Upper lobe of left lung (tissue), 6 donors: ENCODE data around the gene CENPW. TPM values are rescaled to one million over a fixed set of nuclear protein-coding genes. Genes with fewer than 3 reads are reported as not detected.
A peak's percentile ranks its signal among the peaks of the same experiment; 100 is the strongest.

Source experiments
- ATAC-seq, 2 donors: fragments of 200-7000 bp; cut with Tn5 transposase; one replicate each; pipeline ENCODE4 v1.9.1; 2022; ENCODE audit warnings: mild to moderate bottlenecking in 2 of 2, moderate library complexity in 2 of 2; ENCODE audit not compliant: low FRiP score in 2 of 2
- DNase-seq, 2 donors: peaks; one replicate each; pipeline ENCODE4 v3.0.0-alpha.2; 2019 to 2020
- H3K27ac ChIP-seq, 4 donors: fragments of 200-600 bp; sonication (generic); one replicate each; pipeline ENCODE4 v1.5.1; 2016 to 2019
- H3K27me3 ChIP-seq, 4 donors: fragments of 200-600 bp; sonication (generic); one replicate each; pipeline ENCODE4 v1.5.1; 2017 to 2019
- H3K36me3 ChIP-seq, 4 donors: fragments of 200-600 bp; sonication (generic); one replicate each; pipeline ENCODE4 v1.5.1; 2016 to 2019
- H3K4me1 ChIP-seq, 4 donors: fragments of 200-600 bp; sonication (generic); one replicate each; pipeline ENCODE4 v1.5.1; 2018 to 2019
- H3K4me3 ChIP-seq, 4 donors: fragments of 200-600 bp; sonication (generic); one replicate each; pipeline ENCODE4 v1.5.1; 2017 to 2019; ENCODE audit warnings: mild to moderate bottlenecking in 2 of 4, moderate library complexity in 1 of 4
- H3K9me3 ChIP-seq, 4 donors: fragments of 200-600 bp; sonication (generic); one replicate each; pipeline ENCODE4 v1.5.1; 2018 to 2019
- CTCF ChIP-seq, 6 experiments: fragments of 450-650 bp in 4 of 6; fragments of 200-600 bp in 2 of 6; sonication (generic) in 2 of 6; IDR thresholded peaks; one replicate each; pipeline ENCODE4 v1.5.1; 2016 to 2019; ENCODE audit warnings: antibody characterized with exemption in 6 of 6
- EP300 ChIP-seq, 4 donors: sonication (generic); formaldehyde crosslinking; IDR thresholded peaks; one replicate each; pipeline ENCODE4 v1.5.1; 2017; ENCODE audit warnings: antibody characterized with exemption in 4 of 4, control low read depth in 2 of 4
- POLR2A ChIP-seq, 4 donors: fragments of 450-650 bp; IDR thresholded peaks; one replicate each; pipeline ENCODE4 v1.5.1; 2016 to 2017; ENCODE audit warnings: antibody characterized with exemption in 4 of 4, mild to moderate bottlenecking in 2 of 4
- POLR2AphosphoS5 ChIP-seq, 2 donors: sonication (generic); formaldehyde crosslinking; IDR thresholded peaks; one replicate each; pipeline ENCODE4 v1.5.1; 2017; ENCODE audit warnings: antibody characterized with exemption in 2 of 2
- WGBS, 2 donors: methylation state at CpG; one replicate each; pipeline ENCODE4 v1.1.5; 2017 to 2018; 5-methylcytosine and 5-hydroxymethylcytosine counted together
- total RNA-seq, 6 donors: library from RNA; depleted of rRNA in 4 of 6; stranded (reverse); fragments of >200 nt in 4 of 6; gene quantifications; one replicate each; pipeline versions ENCODE4 v1.1.0 to v1.2.1, GENCODE V29; 2016 to 2021
- donor health status: DM: no; HTN: no; CAD: no; lungs with moderate emphysema.
- donor health status: DM: no; HTN: yes; CAD: no; lungs with severe emphysema.

The CENPW gene
- total RNA-seq, 6 donors from 2014 or later, result 0.76 to 7.8 (median 5.0) TPM; not detected in 2

DNA sequence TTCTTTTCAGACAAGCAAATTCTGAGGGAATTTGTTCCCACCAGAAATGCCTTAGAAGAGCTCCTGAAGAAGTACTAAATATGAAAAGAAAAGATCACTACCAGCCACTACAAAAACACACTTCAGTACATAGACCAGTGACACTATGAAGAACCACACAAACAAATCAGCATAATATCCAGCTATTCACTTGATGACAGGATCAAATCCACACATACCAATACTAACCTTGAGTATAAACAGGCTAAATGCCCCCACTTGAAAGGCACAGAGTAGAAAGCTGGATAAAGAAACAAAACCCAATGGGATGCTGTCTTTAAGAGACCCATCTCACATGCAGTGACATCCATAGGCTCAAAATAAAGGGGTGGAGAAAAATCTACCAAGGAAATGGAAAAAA, 43.3 kb downstream of the CENPW start:
- ATAC-seq (no peak), DNase-seq (no peak)
- no peak for TF ChIP-seq POLR2AphosphoS5 (IDR thresholded peaks at IDR 0.05)
- TF ChIP-seq EP300 (IDR thresholded peaks at IDR 0.05), result no peak
- TF ChIP-seq POLR2A (IDR thresholded peaks at IDR 0.05), result no peak
- TF ChIP-seq CTCF (IDR thresholded peaks at IDR 0.05), result no peak

GRCh38 chr6:126385536-126385935, 45.6 kb downstream of the CENPW start:
- DNase-seq, result no peak
- no peak for ATAC-seq
- WGBS, 2 donors, result 92 to 95% methylated on average over 1 of the region's 1 CpG
- Histone ChIP-seq H3K27me3 (no peaks in the 10 kb centered on the region), H3K4me1 (no peaks in the 10 kb centered on the region), H3K9me3 (peaks cover 3 to 8% (median 4%) of the 10 kb centered on the region in 4 donors), H3K27ac (no peak overlapping the region), H3K4me3 (no peak overlapping the region), H3K36me3 (no peaks in the 10 kb centered on the region)
- no peak for TF ChIP-seq CTCF (IDR thresholded peaks at IDR 0.05)
- TF ChIP-seq POLR2A (IDR thresholded peaks at IDR 0.05), result no peak
- TF ChIP-seq EP300 (IDR thresholded peaks at IDR 0.05), result no peak
- no peak for TF ChIP-seq POLR2AphosphoS5 (IDR thresholded peaks at IDR 0.05)

More for the DNA sequence above, 43.3 kb downstream of the CENPW start:
- H3K9me3 ChIP-seq, result peaks cover 3 to 8% (median 4%) of the 10 kb centered on the region in 4 donors
- no peaks in the 10 kb centered on the region for H3K27me3 ChIP-seq
- H3K4me3 ChIP-seq, result no peak overlapping the region
- no peaks in the 10 kb centered on the region for H3K4me1 ChIP-seq
- no peaks in the 10 kb centered on the region for H3K36me3 ChIP-seq
- H3K27ac ChIP-seq, result no peak overlapping the region

DNA sequence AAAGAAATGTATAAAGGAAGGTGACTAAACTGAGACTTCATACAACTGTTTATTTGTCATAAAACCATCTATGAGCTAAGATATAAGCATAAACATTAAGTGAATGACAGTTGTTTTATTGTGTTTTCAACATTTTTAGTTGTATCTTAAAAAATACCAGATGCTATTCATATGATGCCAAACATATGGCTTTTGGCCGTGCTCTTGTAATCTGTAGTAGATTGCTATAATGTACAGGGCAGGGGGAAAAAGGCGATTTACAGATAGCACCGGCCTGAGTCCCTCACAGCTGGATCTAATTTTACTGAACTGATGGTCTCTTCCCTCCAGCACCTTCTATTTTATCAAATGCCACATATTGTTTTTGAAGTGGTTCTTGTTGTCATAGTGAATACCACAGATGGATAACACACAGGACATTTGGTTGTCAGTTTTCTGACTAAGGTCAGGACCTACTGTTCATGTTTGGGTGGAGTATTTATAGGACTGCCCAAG, 48.2 kb downstream of the CENPW start:
- H3K27ac ChIP-seq, result no peak overlapping the region
- TF ChIP-seq POLR2A (IDR thresholded peaks at IDR 0.05) (no peak), EP300 (IDR thresholded peaks at IDR 0.05) (no peak), CTCF (IDR thresholded peaks at IDR 0.05) (no peak)
- WGBS, 2 donors, result 60 to 73% methylated on average over 3 of the region's 3 CpGs
- H3K4me1 ChIP-seq, result no peaks in the 10 kb centered on the region
- H3K4me3 ChIP-seq, result no peak overlapping the region
- no peaks in the 10 kb centered on the region for H3K27me3 ChIP-seq
- DNase-seq (no peak), ATAC-seq (no peak)
- peaks cover 3 to 8% (median 4%) of the 10 kb centered on the region in 4 donors for H3K9me3 ChIP-seq
- no peaks in the 10 kb centered on the region for H3K36me3 ChIP-seq

DNA sequence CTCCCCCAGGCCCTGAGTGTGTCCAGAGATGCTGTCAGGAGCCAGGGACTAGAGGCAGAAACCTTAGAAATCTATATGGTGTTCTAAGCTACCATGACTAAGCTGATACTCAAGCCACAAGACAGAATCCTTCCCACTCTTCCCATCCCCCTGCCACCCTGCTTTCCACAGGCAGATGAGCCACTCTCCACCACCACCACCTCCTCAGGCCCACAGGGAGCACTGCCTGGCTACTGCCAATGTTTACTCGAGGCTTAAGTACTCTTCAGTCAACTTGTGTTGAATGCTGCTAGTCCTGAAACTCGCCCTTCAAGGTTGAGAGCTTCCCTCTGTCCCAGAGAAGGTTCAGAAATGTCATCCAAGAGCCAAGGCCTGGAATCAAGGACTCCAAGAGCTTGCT, 56.2 kb downstream of the CENPW start:
- H3K27me3 ChIP-seq, result no peaks in the 10 kb centered on the region
- H3K4me1 ChIP-seq, result no peaks in the 10 kb centered on the region
- no peak overlapping the region for H3K4me3 ChIP-seq
- DNase-seq, result peak in 1 of 2 donors; percentile 20
- no peaks in the 10 kb centered on the region for H3K36me3 ChIP-seq
- H3K9me3 ChIP-seq, result no peaks in the 10 kb centered on the region
- no peak overlapping the region for H3K27ac ChIP-seq
- WGBS, 2 donors, result 57 to 69% methylated on average over 2 of the region's 2 CpGs
- ATAC-seq, result no peak
- TF ChIP-seq POLR2A (IDR thresholded peaks at IDR 0.05) (no peak), EP300 (IDR thresholded peaks at IDR 0.05) (no peak), CTCF (IDR thresholded peaks at IDR 0.05) (no peak), POLR2AphosphoS5 (IDR thresholded peaks at IDR 0.05) (no peak)
